Measurements from ENCODE around the gene SOX15. TPM values are rescaled to one million over a fixed set of nuclear protein-coding genes. Genes with fewer than 3 reads are reported as not detected.

Gene SOX15
- total and polyA plus RNA-seq, 8 donors, result 0.18 to 1.0 (median 0.35) TPM; not detected in 3

DNA sequence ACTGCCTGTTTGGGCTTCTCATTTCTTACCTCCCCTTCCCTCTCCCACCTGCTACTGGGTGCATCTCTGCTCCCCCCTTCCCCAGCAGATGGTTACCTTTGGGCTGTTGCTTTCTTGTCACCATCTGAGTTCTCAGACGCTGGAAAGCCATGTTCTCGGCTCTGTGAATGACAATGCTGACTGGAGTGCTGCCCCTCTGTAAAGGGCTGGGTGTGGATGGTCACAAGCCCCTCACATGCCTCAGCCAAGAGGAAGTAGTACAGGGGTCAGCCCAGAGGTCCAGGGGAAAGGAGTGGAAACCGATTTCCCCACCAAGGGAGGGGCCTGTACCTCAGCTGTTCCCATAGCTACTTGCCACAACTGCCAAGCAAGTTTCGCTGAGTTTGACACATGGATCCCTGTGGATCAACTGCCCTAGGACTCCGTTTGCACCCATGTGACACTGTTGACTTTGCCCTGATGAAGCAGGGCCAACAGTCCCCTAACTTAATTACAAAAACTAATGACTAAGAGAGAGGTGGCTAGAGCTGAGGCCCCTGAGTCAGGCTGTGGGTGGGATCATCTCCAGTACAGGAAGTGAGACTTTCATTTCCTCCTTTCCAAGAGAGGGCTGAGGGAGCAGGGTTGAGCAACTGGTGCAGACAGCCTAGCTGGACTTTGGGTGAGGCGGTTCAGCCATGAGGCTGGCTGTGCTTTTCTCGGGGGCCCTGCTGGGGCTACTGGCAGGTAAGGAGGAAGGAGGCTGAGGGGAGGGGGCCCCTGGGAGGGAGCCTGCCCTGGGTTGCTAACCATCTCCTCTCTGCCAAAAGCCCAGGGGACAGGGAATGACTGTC lies 10.7 kb downstream of the SOX15 start, which contains the start of gene CD68:
CD68 (plus strand) TSS at position 638 of the 833 bp plus-strand sequence; CDS start at position 678, 40 bp downstream.
- ATAC-seq, result peak; percentile 21 to 59 (median 36)
- intact Hi-C loops (cut with DNase I), result no loop called here
- TF ChIP-seq, protein P1, sequence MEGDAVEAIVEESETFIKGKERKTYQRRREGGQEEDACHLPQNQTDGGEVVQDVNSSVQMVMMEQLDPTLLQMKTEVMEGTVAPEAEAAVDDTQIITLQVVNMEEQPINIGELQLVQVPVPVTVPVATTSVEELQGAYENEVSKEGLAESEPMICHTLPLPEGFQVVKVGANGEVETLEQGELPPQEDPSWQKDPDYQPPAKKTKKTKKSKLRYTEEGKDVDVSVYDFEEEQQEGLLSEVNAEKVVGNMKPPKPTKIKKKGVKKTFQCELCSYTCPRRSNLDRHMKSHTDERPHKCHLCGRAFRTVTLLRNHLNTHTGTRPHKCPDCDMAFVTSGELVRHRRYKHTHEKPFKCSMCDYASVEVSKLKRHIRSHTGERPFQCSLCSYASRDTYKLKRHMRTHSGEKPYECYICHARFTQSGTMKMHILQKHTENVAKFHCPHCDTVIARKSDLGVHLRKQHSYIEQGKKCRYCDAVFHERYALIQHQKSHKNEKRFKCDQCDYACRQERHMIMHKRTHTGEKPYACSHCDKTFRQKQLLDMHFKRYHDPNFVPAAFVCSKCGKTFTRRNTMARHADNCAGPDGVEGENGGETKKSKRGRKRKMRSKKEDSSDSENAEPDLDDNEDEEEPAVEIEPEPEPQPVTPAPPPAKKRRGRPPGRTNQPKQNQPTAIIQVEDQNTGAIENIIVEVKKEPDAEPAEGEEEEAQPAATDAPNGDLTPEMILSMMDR (IDR thresholded peaks at IDR 0.05), result no peak
- Histone ChIP-seq H3K27ac (peak within 1 kb of the TSS; percentile 7 to 83 (median 62)), H3K4me3 (peak within 1 kb of the TSS in 1 of 4 donors; percentile 15), H3K9me3 (no peaks in the 10 kb centered on the region), H3K36me3 (peaks cover 23 to 41% (median 39%) of the 10 kb centered on the region in 3 donors), H3K4me1 (peaks cover 18 to 47% (median 20%) of the 10 kb centered on the region in 3 donors), H3K27me3 (no peaks in the 10 kb centered on the region)
- WGBS, 2 donors, result 20 to 27% methylated on average over 7 of the region's 7 CpGs
- DNase-seq, result peak in 1 of 6 donors; percentile 73
- no peak for FAIRE-seq

DNA sequence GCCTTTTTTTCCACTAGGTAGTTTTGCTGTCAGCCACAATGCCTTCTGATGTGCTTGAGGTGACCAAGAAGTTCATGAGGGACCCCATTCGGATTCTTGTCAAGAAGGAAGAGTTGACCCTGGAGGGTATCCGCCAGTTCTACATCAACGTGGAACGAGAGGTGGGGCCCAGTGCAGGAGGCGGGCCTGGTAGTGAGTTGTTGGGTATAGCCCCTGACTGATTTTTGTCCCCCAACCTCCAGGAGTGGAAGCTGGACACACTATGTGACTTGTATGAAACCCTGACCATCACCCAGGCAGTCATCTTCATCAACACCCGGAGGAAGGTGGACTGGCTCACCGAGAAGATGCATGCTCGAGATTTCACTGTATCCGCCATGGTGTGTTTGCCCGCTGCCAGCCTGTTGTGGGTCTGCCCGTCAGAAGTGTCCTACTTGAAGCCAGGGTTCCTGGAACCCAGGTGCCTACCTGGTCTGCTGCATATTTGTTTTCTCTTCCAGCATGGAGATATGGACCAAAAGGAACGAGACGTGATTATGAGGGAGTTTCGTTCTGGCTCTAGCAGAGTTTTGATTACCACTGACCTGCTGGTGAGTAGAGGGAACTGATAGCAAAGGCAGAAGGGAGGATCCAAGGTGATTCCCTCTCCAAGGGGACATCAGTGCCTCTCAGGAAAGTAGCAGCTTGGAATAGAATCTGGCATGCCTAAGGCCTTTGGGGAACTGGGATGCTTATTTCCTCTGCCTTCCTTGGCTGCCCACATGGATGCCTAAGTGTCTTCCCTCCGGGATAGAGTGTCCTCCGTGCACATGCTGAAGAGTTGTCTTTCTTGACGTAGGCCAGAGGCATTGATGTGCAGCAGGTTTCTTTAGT lies 12.3 kb downstream of the SOX15 start:
- 80 to 81% methylated on average over 17 of the region's 17 CpGs for WGBS, 2 donors
- Histone ChIP-seq H3K4me3 (no peak overlapping the region), H3K27me3 (no peaks in the 10 kb centered on the region), H3K27ac (no peak overlapping the region), H3K4me1 (peaks cover 9 to 41% (median 12%) of the 10 kb centered on the region in 3 donors), H3K36me3 (peaks cover 23 to 41% (median 41%) of the 10 kb centered on the region in 3 donors), H3K9me3 (no peaks in the 10 kb centered on the region)
- TF ChIP-seq, protein P1 (IDR thresholded peaks at IDR 0.05), result no peak
- ATAC-seq (no peak), DNase-seq (peak in 1 of 6 donors; percentile 22), FAIRE-seq (no peak)
- intact Hi-C loops (cut with DNase I), result no loop called here

DNA sequence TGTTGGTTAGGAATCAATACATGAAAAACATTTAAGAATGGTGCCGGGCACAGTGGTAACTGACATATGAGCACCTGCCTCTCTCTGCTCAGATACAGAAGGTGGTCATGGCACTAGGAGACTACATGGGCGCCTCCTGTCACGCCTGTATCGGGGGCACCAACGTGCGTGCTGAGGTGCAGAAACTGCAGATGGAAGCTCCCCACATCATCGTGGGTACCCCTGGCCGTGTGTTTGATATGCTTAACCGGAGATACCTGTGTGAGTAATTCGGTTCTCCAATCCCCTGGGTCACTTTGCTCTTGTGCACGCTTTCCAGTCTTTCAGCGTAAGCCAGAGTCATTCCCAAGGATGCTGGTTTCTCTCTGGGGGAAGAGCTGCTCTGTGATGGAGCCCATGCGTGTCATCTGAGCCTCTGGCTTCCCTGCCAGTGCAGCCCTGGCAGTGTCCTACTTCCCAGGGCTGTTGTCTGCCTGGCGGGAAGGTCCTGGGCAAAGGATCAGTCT lies 13.4 kb downstream of the SOX15 start:
- Histone ChIP-seq H3K27me3 (no peaks in the 10 kb centered on the region), H3K27ac (no peak overlapping the region), H3K9me3 (no peaks in the 10 kb centered on the region), H3K36me3 (peaks cover 23 to 41% (median 41%) of the 10 kb centered on the region in 3 donors), H3K4me3 (no peak overlapping the region), H3K4me1 (peaks cover 7 to 36% (median 10%) of the 10 kb centered on the region in 3 donors)
- peak in 1 of 6 donors; percentile 18 for DNase-seq
- TF ChIP-seq, protein P1 (IDR thresholded peaks at IDR 0.05), result no peak
- 77 to 80% methylated on average over 14 of the region's 14 CpGs for WGBS, 2 donors
- FAIRE-seq, result no peak
- ATAC-seq, result no peak
- intact Hi-C loops (cut with DNase I), result no loop called here

DNA sequence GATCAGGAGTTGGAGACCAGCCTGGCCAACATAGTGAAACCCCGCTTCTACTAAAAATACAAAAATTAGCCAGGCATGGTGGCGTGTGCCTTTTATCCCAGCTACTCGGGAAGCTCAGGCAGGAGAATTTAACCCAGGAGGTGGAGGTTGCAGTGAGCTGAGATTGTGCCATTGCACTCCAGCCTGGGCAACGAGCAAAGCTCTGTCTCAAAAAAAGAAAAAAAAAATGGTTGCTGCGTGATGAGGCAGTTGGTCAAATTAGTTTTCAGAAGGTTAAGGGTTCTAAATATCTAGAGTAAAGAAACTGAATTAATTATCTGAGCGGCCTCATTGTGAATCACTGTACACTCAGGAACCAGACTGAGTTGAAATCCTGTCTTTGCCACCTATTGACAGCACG lies 13.9 kb downstream of the SOX15 start:
- TF ChIP-seq, protein P1 (IDR thresholded peaks at IDR 0.05), result no peak
- H3K27ac ChIP-seq, result no peak overlapping the region
- no peaks in the 10 kb centered on the region for H3K27me3 ChIP-seq
- H3K36me3 ChIP-seq, result peaks cover 23 to 43% (median 41%) of the 10 kb centered on the region in 3 donors
- H3K4me1 ChIP-seq, result peaks cover 7 to 36% (median 10%) of the 10 kb centered on the region in 3 donors
- no peak for DNase-seq
- peak overlapping the region in 1 of 4 donors; percentile 88 for H3K4me3 ChIP-seq
- WGBS, 2 donors, result 74 to 75% methylated on average over 7 of the region's 7 CpGs
- FAIRE-seq, result no peak
- no peak for ATAC-seq
- no peaks in the 10 kb centered on the region for H3K9me3 ChIP-seq
- intact Hi-C loops (cut with DNase I), result no loop called here

All from pancreas (tissue), 10 donors.